Occipital lobe (tissue), 2 donors: ENCODE data around the gene MRGPRG. TPM values are rescaled to one million over a fixed set of nuclear protein-coding genes. Genes with fewer than 3 reads are reported as not detected.

Experiments used
- DNase-seq: peaks from one replicate; lab custom pipeline; 2025; lab: John Stamatoyannopoulos, UW
- total RNA-seq: library from RNA; depleted of rRNA; stranded (reverse); fragments of >200 nt; gene quantifications from one replicate; pipeline ENCODE4 v1.2.3, GENCODE V29; 2014

The MRGPRG gene
- total RNA-seq, 1 donor from 2014 or later: not detected

- DNase-seq: no peak
Observed at GRCh38 chr11:3207526-3208189, 11.0 kb downstream of the MRGPRG start.

GRCh38 chr11:3206922-3207204 lies 11.8 kb downstream of the MRGPRG start:
- no peak for DNase-seq

GRCh38 chr11:3206156-3206921 lies 12.3 kb downstream of the MRGPRG start:
- DNase-seq: no peak

GRCh38 chr11:3205261-3206155 lies 13.1 kb downstream of the MRGPRG start:
- no peak for DNase-seq

- DNase-seq: no peak
Observed at GRCh38 chr11:3204141-3205015, 14.2 kb downstream of the MRGPRG start.

- no peak for DNase-seq
Observed at GRCh38 chr11:3203221-3204043, 15.2 kb downstream of the MRGPRG start.

- no peak for DNase-seq
Observed at GRCh38 chr11:3202759-3203158, 15.9 kb downstream of the MRGPRG start.

GRCh38 chr11:3202305-3202704 lies 16.3 kb downstream of the MRGPRG start:
- DNase-seq: no peak

- no peak for DNase-seq
Observed at GRCh38 chr11:3201677-3202181, 16.9 kb downstream of the MRGPRG start.

GRCh38 chr11:3201112-3201581 lies 17.5 kb downstream of the MRGPRG start:
- DNase-seq: no peak

GRCh38 chr11:3200388-3201111 lies 18.1 kb downstream of the MRGPRG start:
- DNase-seq: no peak

- no peak for DNase-seq
Observed at GRCh38 chr11:3199537-3200295, 18.9 kb downstream of the MRGPRG start.

- no peak for DNase-seq
Observed at GRCh38 chr11:3198815-3199214, 19.8 kb downstream of the MRGPRG start.

- no peak for DNase-seq
Observed at GRCh38 chr11:3197878-3198528, 20.6 kb downstream of the MRGPRG start.

GRCh38 chr11:3197044-3197695 lies 21.4 kb downstream of the MRGPRG start:
- DNase-seq: no peak

GRCh38 chr11:3196161-3197043 lies 22.2 kb downstream of the MRGPRG start:
- DNase-seq: no peak
